ENCODE data around the gene TBC1D3B. TPM values are rescaled to one million over a fixed set of nuclear protein-coding genes. Genes with fewer than 3 reads are reported as not detected.
A peak's percentile ranks its signal among the peaks of the same experiment; 100 is the strongest.
"Not testable (repeated sequence)": the region's sequence is repeated elsewhere in the genome, so short reads cannot be mapped to it uniquely, and the experiment has no call there.

The TBC1D3B gene
- total and polyA plus RNA-seq, 2 of the 13 experiments (the other 11 are each of a cell fraction or from before 2014, with no cell fraction given) = 1.1 to 1.8 TPM

DNA sequence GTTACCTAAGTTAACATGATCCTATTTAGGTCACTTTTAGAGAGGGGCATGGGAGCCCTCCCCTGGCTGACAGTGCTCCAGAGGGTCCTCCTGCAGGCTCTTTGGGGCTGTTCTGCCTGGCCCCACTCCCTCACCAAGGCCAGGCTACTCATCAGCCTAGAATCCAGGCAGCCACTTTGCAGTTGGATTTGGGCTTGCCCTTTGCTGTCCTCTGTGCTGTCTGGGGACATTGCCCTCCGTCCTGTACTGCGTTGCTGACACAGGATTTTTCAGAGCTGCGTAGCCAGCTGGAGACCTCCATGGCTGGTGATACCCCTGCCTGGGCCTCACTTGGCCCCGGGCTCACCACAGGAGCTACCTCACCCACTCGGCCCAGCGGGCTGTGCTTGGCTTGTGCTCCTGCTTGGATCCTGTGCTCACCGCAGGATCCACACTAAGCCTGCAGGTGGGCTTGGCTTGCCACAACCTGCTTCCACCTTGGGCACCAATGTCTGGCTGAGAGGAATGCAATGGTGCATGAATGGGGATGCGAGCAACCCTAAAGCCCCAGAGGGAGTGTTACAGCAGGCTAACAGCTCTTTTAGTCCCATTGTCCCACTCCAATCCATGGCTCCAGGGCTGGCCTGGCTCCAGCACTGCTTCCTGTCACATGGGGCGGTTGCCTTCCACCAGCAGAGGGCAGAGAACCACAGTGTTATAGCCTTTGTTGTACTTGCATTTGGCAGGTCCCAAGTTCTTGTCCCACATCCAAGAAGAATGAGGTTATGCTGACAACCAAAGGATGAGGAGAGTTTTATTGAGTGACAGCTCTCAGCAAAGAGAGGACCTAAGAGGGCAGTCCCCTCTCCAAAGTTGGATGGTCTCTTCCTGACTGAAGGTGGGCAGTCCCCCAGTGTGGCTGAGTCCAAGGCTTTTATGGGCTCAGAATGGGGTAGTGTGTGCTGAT, 51.3 kb downstream of the TBC1D3B start:
- H3K36me3 ChIP-seq (replicated peaks in 1 of 2; ENCODE audit: control insufficient read depth in 1 of 2, insufficient read depth in 2 of 2, low read length in 2 of 2) = no peaks in the 10 kb centered on the region
- H4K20me1 ChIP-seq (ENCODE audit: insufficient read depth, low read length) = no peaks in the 10 kb centered on the region
- no peak for FAIRE-seq
- CTCF ChIA-PET (ENCODE audit: low intra/inter-chr PET ratio, low total read pairs) = no interaction called here
- H3K9me3 ChIP-seq (ENCODE audit: low read length) = peaks cover 11% of the 10 kb centered on the region; the same call in 1 of the 2 replicates
- no peak overlapping the region for H3K9ac ChIP-seq (ENCODE audit: insufficient read depth, low read depth, low read length)
- no peak overlapping the region for H3K27ac ChIP-seq (ENCODE audit: extremely low read length, insufficient read depth, low read length)
- DNase-seq (ENCODE audit: low spot score) = no peak
- intact Hi-C loops (cut with micrococcal nuclease; ENCODE audit: unreplicated experiment) (no loop called here), in situ Hi-C loops (cut with HindIII; ENCODE audit: extremely low pct_ligation_motif_present, low pct_unique_long_range_greater_than_20kb) (no loop called here)
- WGBS (ENCODE audit: low lambda C conversion rate) = 0% methylated on average over 2 of the region's 9 CpGs
- TF ChIP-seq MAFK (conservative IDR thresholded peaks at IDR 0.05 in 1 of 2, IDR thresholded peaks at IDR 0.05 in 1 of 2; ENCODE audit: low read length in 2 of 2) (peak in 1 of 2 experiments; percentile 28; a peak in 1 of 4 replicates), ZNF382 (CRISPR knock-in tag; IDR thresholded peaks at IDR 0.05; ENCODE audit: borderline replicate concordance) (no peak), ZNF3 (CRISPR knock-in tag; IDR thresholded peaks at IDR 0.05) (no peak)
- H3K79me2 ChIP-seq (ENCODE audit: insufficient read depth, low read length) = no peaks in the 10 kb centered on the region
- POLR2A ChIA-PET = no interaction called here
- H3K4me1 ChIP-seq (ENCODE audit: insufficient read depth, low read length) = no peaks in the 10 kb centered on the region
- H2AFZ ChIP-seq (ENCODE audit: low read length) = no peak overlapping the region
- H3K27me3 ChIP-seq (ENCODE audit: control insufficient read depth in 1 of 2, insufficient read depth in 2 of 2, low read length in 2 of 2) = no peaks in the 10 kb centered on the region
- BruUV-seq (replicated peaks) = no TSS peak
- H3K4me2 ChIP-seq (ENCODE audit: low read depth, low read length) = no peak overlapping the region
- H3K4me3 ChIP-seq (replicated peaks in 1 of 3; ENCODE audit: insufficient read depth in 1 of 3, low read depth in 2 of 3, low read length in 3 of 3) = no peak overlapping the region
- no peak for ATAC-seq

DNA sequence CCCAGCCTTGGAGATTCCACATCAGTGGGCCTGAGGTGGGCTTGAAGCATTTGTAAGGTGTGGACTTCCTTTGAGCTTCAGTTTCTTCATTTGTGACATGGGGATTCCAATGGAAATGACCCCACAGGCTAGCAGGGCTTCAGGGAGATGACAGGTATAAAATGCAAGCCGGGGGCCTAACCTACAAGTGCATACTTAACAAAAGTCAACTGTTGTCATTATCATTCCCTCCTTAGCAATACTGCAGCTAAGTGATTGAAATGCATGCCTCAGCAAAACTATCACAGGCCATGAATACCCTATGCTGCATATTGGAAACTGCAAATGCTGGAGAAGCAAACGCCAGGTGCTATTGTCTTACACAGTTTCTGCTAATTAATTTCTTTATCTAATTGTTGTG, 53.0 kb downstream of the TBC1D3B start:
- Histone ChIP-seq H3K9ac (ENCODE audit: insufficient read depth, low read depth, low read length) (no peak overlapping the region), H3K4me2 (ENCODE audit: low read depth, low read length) (no peak overlapping the region), H3K9me3 (ENCODE audit: low read length) (peaks cover 11% of the 10 kb centered on the region; the same call in 1 of the 2 replicates), H3K27ac (ENCODE audit: extremely low read length, insufficient read depth, low read length) (no peak overlapping the region), H3K4me3 (replicated peaks in 1 of 3; ENCODE audit: insufficient read depth in 1 of 3, low read depth in 2 of 3, low read length in 3 of 3) (no peak overlapping the region), H2AFZ (ENCODE audit: low read length) (no peak overlapping the region), H3K4me1 (ENCODE audit: insufficient read depth, low read length) (no peaks in the 10 kb centered on the region), H3K79me2 (ENCODE audit: insufficient read depth, low read length) (no peaks in the 10 kb centered on the region), H3K27me3 (ENCODE audit: control insufficient read depth in 1 of 2, insufficient read depth in 2 of 2, low read length in 2 of 2) (no peaks in the 10 kb centered on the region), H3K36me3 (replicated peaks in 1 of 2; ENCODE audit: control insufficient read depth in 1 of 2, insufficient read depth in 2 of 2, low read length in 2 of 2) (no peaks in the 10 kb centered on the region), H4K20me1 (ENCODE audit: insufficient read depth, low read length) (no peaks in the 10 kb centered on the region)
- DNase-seq (ENCODE audit: low spot score) = no peak
- ChIA-PET CTCF (ENCODE audit: low intra/inter-chr PET ratio, low total read pairs) (no interaction called here), POLR2A (no interaction called here)
- TF ChIP-seq MAFF (IDR thresholded peaks at IDR 0.05; ENCODE audit: low read depth, low read length) (peak; percentile 42; the same call in 1 of the 2 replicates), MAFK (conservative IDR thresholded peaks at IDR 0.05 in 1 of 2, IDR thresholded peaks at IDR 0.05 in 1 of 2; ENCODE audit: low read length in 2 of 2) (peak; percentile 12 to 66; a peak in 2 of 4 replicates), PPARG (CRISPR knock-in tag; conservative IDR thresholded peaks at IDR 0.05) (no peak)
- FAIRE-seq = no peak
- 8% methylated on average over 2 of the region's 2 CpGs for WGBS (ENCODE audit: low lambda C conversion rate)
- in situ Hi-C loops (cut with HindIII; ENCODE audit: extremely low pct_ligation_motif_present, low pct_unique_long_range_greater_than_20kb) = no loop called here
- intact Hi-C loops (cut with micrococcal nuclease; ENCODE audit: unreplicated experiment) = no loop called here
- BruUV-seq (replicated peaks) = no TSS peak
- ATAC-seq = no peak

DNA sequence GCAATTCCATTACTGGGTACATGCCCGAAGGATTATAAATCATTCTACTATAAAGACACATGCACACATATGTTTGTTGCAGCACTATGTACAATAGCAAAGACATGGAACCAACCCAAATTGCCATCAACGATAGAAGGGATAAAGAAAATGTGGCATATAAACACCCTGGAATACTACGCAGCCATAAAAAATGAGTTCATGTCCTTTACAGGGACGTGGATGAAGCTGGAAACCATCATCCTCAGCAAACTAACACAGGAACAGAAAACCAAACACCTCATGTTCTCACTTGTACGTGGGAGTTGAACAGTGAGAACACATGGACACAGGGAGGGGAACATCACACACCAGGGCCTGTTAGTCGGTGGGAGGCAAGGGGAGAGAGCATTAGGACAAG, 55.3 kb downstream of the TBC1D3B start:
- intact Hi-C loops (cut with micrococcal nuclease; ENCODE audit: unreplicated experiment); in situ Hi-C loops (cut with HindIII; ENCODE audit: extremely low pct_ligation_motif_present, low pct_unique_long_range_greater_than_20kb): not testable (repeated sequence)

More for the DNA sequence above, 55.3 kb downstream of the TBC1D3B start:
- H3K27me3 ChIP-seq (ENCODE audit: control insufficient read depth in 1 of 2, insufficient read depth in 2 of 2, low read length in 2 of 2); H3K36me3 ChIP-seq (replicated peaks in 1 of 2; ENCODE audit: control insufficient read depth in 1 of 2, insufficient read depth in 2 of 2, low read length in 2 of 2); H3K4me1 ChIP-seq (ENCODE audit: insufficient read depth, low read length); H3K4me2 ChIP-seq (ENCODE audit: low read depth, low read length); POLR2A ChIA-PET; H2AFZ ChIP-seq (ENCODE audit: low read length); BruUV-seq (replicated peaks); H3K4me3 ChIP-seq (replicated peaks in 1 of 3; ENCODE audit: insufficient read depth in 1 of 3, low read depth in 2 of 3, low read length in 3 of 3); DNase-seq (ENCODE audit: low spot score); H3K27ac ChIP-seq (ENCODE audit: extremely low read length, insufficient read depth, low read length); CTCF ChIA-PET (ENCODE audit: low intra/inter-chr PET ratio, low total read pairs); H4K20me1 ChIP-seq (ENCODE audit: insufficient read depth, low read length); FAIRE-seq; H3K9ac ChIP-seq (ENCODE audit: insufficient read depth, low read depth, low read length); ATAC-seq; H3K79me2 ChIP-seq (ENCODE audit: insufficient read depth, low read length): not testable (repeated sequence)
- WGBS (ENCODE audit: low lambda C conversion rate) = 22% methylated on average over 6 of the region's 6 CpGs
- peaks cover 11% of the 10 kb centered on the region; the same call in 1 of the 2 replicates for H3K9me3 ChIP-seq (ENCODE audit: low read length)
